Endothelial cell of umbilical vein (primary cell): ENCODE measurements around the gene MACF1. TPM values are rescaled to one million over a fixed set of nuclear protein-coding genes. Genes with fewer than 3 reads are reported as not detected.

Experiments used
- BruUV-seq: library from RNA; stranded (reverse); fragments of 400-500 nt; replicated peaks from 2 replicates; lab custom pipeline; 2021; lab: Mats Ljungman, UMichigan
- CTCF ChIA-PET: fragments of 300-600, 350-600 bp; sonication (Branson Sonifier 250); formaldehyde crosslinking; loops from one replicate; lab custom pipeline; 2021; ENCODE audit warnings: antibody characterized with exemption, inconsistent platforms; lab: Charles Lee
- POLR2A ChIA-PET: fragments of 300-600, 350-600 bp; sonication (Branson Sonifier 250); formaldehyde crosslinking; loops from one replicate; lab custom pipeline; 2021; ENCODE audit warnings: antibody characterized with exemption, inconsistent platforms; lab: Charles Lee
- DNase-seq: peaks from one replicate; pipeline ENCODE4 v3.0.0-alpha.2; 2011; ENCODE audit warnings: low read depth, low spot score
- FAIRE-seq: peaks from 2 replicates; lab custom pipeline; 2011; peaks lifted over from hg19 to GRCh38; lab: Jason Lieb, UNC
- H2AFZ ChIP-seq: 2 replicates; pipeline ENCODE4 v1.6.0; 2012; ENCODE audit warnings: low read depth, low read length, control low read depth, inconsistent platforms
- H3K27ac ChIP-seq: 2 replicates; pipeline ENCODE4 v1.5.1; 2011; ENCODE audit warnings: low read depth, mild to moderate bottlenecking, control low read depth, low read length, moderate library complexity; ENCODE audit not compliant: insufficient read depth
- H3K27me3 ChIP-seq, 2 experiments: 2 replicates each; pipeline versions ENCODE4 v1.6.0 to v1.6.1; 2011; ENCODE audit warnings: low read length in 2 of 2, mixed read lengths in 1 of 2; ENCODE audit not compliant: control insufficient read depth in 2 of 2, insufficient read depth in 2 of 2
- H3K36me3 ChIP-seq, 2 experiments: 2 replicates in 1 of 2; 3 replicates in 1 of 2; pipeline ENCODE4 v1.5.1; 2011; ENCODE audit warnings: low read length in 2 of 2, mild to moderate bottlenecking in 1 of 2, moderate library complexity in 1 of 2; ENCODE audit not compliant: control insufficient read depth in 2 of 2, insufficient read depth in 2 of 2; ENCODE audit errors: extremely low read depth in 1 of 2
- H3K4me1 ChIP-seq: 3 replicates; pipeline ENCODE4 v1.5.1; 2011; ENCODE audit warnings: mild to moderate bottlenecking, low read length; ENCODE audit not compliant: control insufficient read depth, insufficient read depth; ENCODE audit errors: extremely low read depth
- H3K4me2 ChIP-seq: 2 replicates; pipeline ENCODE4 v1.6.1; 2011; ENCODE audit warnings: low read length, control low read depth, mixed read lengths; ENCODE audit not compliant: insufficient read depth
- H3K4me3 ChIP-seq, 3 experiments: fragments of 200-600 bp in 1 of 3; sonication (generic), shearing (Covaris generic) in 1 of 3; replicated peaks in 1 of 3; 2 replicates each; pipeline ENCODE4 v1.5.1; 2011 to 2016; ENCODE audit warnings: control low read depth in 3 of 3, low read length in 3 of 3, mild to moderate bottlenecking in 2 of 3, inconsistent platforms in 1 of 3, low read depth in 1 of 3, moderate library complexity in 1 of 3; ENCODE audit not compliant: insufficient read depth in 1 of 3
- H3K79me2 ChIP-seq: 2 replicates; pipeline ENCODE4 v1.6.0; 2012; ENCODE audit warnings: low read length, inconsistent platforms; ENCODE audit not compliant: control insufficient read depth, insufficient read depth
- H3K9ac ChIP-seq: replicated peaks from 2 replicates; pipeline ENCODE3; 2011; ENCODE audit warnings: low read length, control low read depth; ENCODE audit not compliant: insufficient read depth; ENCODE audit errors: extremely low read depth
- H3K9me1 ChIP-seq: replicated peaks from 3 replicates; pipeline ENCODE4 v1.6.0; 2011; ENCODE audit warnings: mild to moderate bottlenecking, low read length; ENCODE audit not compliant: control insufficient read depth, insufficient read depth; ENCODE audit errors: extremely low read depth
- H3K9me3 ChIP-seq: replicated peaks from 2 replicates; pipeline ENCODE4 v1.5.1; 2012; ENCODE audit warnings: low read length, inconsistent platforms; ENCODE audit not compliant: control insufficient read depth, insufficient read depth
- H4K20me1 ChIP-seq: replicated peaks from 2 replicates; pipeline ENCODE3; 2011; ENCODE audit warnings: mild to moderate bottlenecking, low read length; ENCODE audit not compliant: control insufficient read depth, insufficient read depth; ENCODE audit errors: extremely low read depth
- CTCF ChIP-seq, 2 donors: IDR thresholded peaks; 1 replicate in 1 of 2; 2 replicates in 1 of 2; pipeline ENCODE4 v1.5.1; 2011; ENCODE audit warnings: low read length in 2 of 2, mild to moderate bottlenecking in 2 of 2, moderate library complexity in 2 of 2, control low read depth in 1 of 2, inconsistent platforms in 1 of 2, low read depth in 1 of 2; ENCODE audit not compliant: insufficient read depth in 1 of 2; ENCODE audit errors: extremely low read depth in 1 of 2
- EZH2 ChIP-seq: IDR thresholded peaks from 2 replicates; pipeline ENCODE4 v1.6.1; 2012; ENCODE audit warnings: borderline replicate concordance, low read depth, mild to moderate bottlenecking, moderate library complexity, low read length, inconsistent platforms; ENCODE audit not compliant: severe bottlenecking
- FOS ChIP-seq: IDR thresholded peaks from 2 replicates; pipeline ENCODE4 v1.6.1; 2011; ENCODE audit warnings: mild to moderate bottlenecking, low read length, moderate library complexity, borderline replicate concordance; ENCODE audit not compliant: insufficient read depth
- GATA2 ChIP-seq: IDR thresholded peaks from 2 replicates; pipeline ENCODE4 v1.7.0; 2011; ENCODE audit warnings: low read depth, mild to moderate bottlenecking, moderate library complexity, mixed read lengths, low read length; ENCODE audit not compliant: insufficient read length, insufficient read depth
- JUN ChIP-seq: IDR thresholded peaks from 2 replicates; pipeline ENCODE4 v1.6.1; 2011; ENCODE audit warnings: borderline replicate concordance, low read depth; ENCODE audit not compliant: insufficient read length, insufficient read depth
- MAX ChIP-seq: IDR thresholded peaks from 2 replicates; pipeline ENCODE4 v1.6.1; 2011; ENCODE audit not compliant: insufficient read depth, insufficient read length
- MYC ChIP-seq: IDR thresholded peaks from one replicate; pipeline ENCODE4 v1.6.1; 2011; ENCODE audit warnings: mild to moderate bottlenecking, low read depth, low read length
- POLR2A ChIP-seq: IDR thresholded peaks from 2 replicates; pipeline ENCODE4 v1.6.1; 2012; ENCODE audit warnings: low read depth, mild to moderate bottlenecking, control low read depth, low read length
- POLR2AphosphoS5 ChIP-seq: IDR thresholded peaks from 2 replicates; pipeline ENCODE4 v1.6.1; 2012; ENCODE audit warnings: low read depth, mild to moderate bottlenecking, control low read depth, low read length, moderate library complexity; ENCODE audit not compliant: insufficient read depth
- dilution Hi-C: fragments of 300-500 bp; cut with MboI; formaldehyde crosslinking; loops from one replicate; pipeline ENCODE4 v1.15.0; 2019; ENCODE audit warnings: low sequenced_read_pairs; ENCODE audit not compliant: extremely low pct_ligation_motif_present
- intact Hi-C: fragments of 100-400 bp; cut with micrococcal nuclease; formaldehyde crosslinking; loops from one replicate; pipeline ENCODE4 v1.10.0; 2022
- polyA plus RNA-seq, 4 experiments: library from polyadenylated mRNA; depleted of rRNA in 3 of 4; stranded (reverse) in 3 of 4; unstranded in 1 of 4; fragments of >200 nt; gene quantifications; 2 replicates each; pipeline versions ENCODE4 v1.2.1 to v1.2.3, GENCODE V29; 2011 to 2012; ENCODE audit warnings: missing spikeins in 1 of 4
- total RNA-seq: library from RNA; stranded (reverse); gene quantifications from 2 replicates; pipeline ENCODE4 v1.2.3, GENCODE V29; 2021

MACF1 gene
- total and polyA plus RNA-seq, 2 donors (not counting 3 experiments of a cell fraction or from before 2014, with no cell fraction given) = 122 to 587 TPM

- BruUV-seq = no TSS peak
- Histone ChIP-seq H3K4me3 (no peak overlapping the region), H3K4me2 (no peak overlapping the region), H3K4me1 (no peaks in the 10 kb centered on the region), H3K27ac (no peak overlapping the region), H3K79me2 (no peaks in the 10 kb centered on the region), H3K36me3 (peaks cover 42% of the 10 kb centered on the region in 2 experiments), H4K20me1 (no peaks in the 10 kb centered on the region), H3K9ac (no peak overlapping the region), H3K9me3 (no peaks in the 10 kb centered on the region), H3K27me3 (no peaks in the 10 kb centered on the region), H3K9me1 (no peaks in the 10 kb centered on the region), H2AFZ (no peak overlapping the region)
- TF ChIP-seq EZH2 (no peak), POLR2A (no peak), POLR2AphosphoS5 (no peak), MAX (no peak), CTCF (IDR thresholded peaks at IDR 0.05; ENCODE audit: extremely low read depth in 1 of 2, insufficient read depth in 1 of 2, low read depth in 1 of 2, low read length in 2 of 2) (no peak), JUN (no peak), FOS (no peak), GATA2 (no peak), MYC (no peak)
- POLR2A ChIA-PET = no interaction called here
- no peak for FAIRE-seq
- DNase-seq = no peak
- dilution Hi-C loops (no loop called here), intact Hi-C loops (no loop called here)
- CTCF ChIA-PET = interaction anchor here (1.1 to 2.0 kb wide), 6 partner anchors 10 to 191 kb away, joined by 3 to 6 read pairs (median 4); no protein-coding TSS in a partner anchor
Measured at GRCh38 chr1:39348278-39348677, 143.8 kb downstream of the MACF1 start.
